HG03135 (cell line): Measurements from ENCODE around the gene NECAB3.

Experiments
- ATAC-seq: cut with Tn5 transposase; IDR thresholded peaks from one replicate; pipeline ENCODE4 v1.9.1; 2021; ENCODE audit warnings: mild to moderate bottlenecking, moderate library complexity; ENCODE audit not compliant: unreplicated experiment

The NECAB3 gene

DNA sequence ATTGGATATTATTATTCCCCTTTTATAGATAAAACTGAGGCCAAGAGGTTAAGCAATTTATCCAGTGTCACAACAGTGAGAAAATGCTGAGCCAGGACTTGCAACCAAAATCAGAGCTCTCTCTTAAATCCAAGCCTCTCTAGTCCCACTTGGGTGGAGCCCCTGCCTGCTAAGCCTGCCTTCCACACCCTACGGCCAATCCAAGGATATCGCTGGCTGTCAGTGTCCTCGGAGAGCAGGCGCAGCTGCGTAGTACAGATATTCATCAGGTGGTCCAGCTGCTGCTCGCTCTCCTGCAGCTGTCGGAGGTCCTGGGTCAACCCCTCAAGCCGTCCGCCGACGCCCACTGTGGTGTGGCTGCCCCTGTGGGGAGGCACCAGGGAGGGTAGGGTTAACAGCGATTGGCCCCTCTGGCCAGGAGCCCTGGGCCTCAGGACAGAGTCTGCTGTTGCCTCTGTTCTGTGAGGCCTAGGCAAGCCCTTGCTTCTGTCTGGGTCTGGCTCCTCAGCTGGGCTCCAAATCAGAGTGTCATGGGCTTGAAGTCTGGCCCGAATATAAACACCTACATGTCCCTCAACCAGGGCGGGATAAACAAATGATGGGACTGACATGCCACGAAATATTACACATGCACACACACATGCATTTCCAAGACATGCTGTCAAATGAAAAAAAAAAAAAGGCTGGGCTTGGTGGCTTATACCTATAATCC is 3.9 kb upstream of the NECAB3 start:
- ATAC-seq: no peak

DNA sequence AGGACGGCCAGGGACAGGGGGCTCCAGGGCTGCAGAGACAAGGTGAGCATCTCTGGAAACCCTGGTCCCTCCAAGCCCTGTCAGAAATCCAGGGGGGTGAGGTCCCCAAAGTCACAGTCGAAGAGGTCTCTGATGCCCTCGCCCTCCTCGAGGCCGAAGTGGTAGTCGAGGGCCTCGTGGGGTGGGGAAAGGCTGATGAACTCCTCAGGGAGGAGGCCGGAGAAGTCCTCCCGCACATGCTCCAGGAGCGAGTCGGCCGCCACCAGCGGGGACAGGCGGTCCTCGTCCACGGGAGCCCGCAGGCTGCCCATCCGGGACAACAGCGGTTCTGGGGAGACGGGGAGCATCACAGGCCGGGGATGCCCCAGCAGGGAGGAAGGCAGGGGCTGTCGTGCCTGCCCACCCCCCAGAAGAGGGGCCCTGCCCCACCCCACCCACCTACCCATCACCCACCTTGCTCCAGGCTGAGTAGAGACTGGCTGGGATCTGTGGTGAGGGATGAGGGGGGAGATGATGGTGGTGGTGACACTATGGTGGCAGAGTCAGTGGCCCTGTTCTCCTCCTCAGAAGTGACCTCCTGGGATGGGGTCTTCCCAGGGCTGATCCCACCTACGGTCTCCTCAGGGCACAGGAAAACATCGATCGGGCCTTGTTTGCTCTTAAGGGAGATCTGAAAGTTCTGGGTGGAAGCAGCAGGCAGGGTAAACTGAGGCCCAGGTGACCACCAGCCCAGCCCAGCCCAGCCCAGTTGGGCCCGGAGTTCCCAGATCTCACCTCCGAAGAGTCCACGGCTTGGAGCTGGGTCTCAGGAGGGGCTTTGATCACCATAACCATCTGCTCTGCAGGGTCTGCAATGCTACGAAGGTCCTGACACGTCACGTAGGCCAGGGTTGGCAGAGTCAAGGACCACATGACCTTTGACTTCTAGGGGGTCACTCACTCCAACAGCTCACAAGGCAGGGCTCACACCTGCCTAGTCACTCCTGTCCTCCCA is 2.7 kb upstream of the NECAB3 start:
- ATAC-seq: no peak

DNA sequence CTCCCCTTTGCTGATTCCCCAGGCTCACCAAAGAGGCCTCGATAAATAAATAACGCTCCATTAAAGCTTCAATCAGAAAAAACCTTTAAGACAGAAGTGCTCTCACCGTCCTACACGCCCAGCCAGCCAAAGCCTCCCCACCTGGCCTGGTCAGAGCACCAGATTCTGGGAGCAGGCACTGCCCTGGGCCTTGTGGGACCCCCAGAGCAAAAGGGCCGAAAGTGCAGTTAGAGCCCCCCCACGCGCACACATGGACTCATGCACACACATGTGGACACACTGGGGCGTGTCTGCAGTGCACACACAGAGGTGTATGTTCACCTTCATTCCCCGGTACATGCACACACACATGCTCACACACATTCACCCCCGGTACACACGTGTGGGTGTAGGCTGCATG is 1.9 kb upstream of the NECAB3 start:
- ATAC-seq: no peak

DNA sequence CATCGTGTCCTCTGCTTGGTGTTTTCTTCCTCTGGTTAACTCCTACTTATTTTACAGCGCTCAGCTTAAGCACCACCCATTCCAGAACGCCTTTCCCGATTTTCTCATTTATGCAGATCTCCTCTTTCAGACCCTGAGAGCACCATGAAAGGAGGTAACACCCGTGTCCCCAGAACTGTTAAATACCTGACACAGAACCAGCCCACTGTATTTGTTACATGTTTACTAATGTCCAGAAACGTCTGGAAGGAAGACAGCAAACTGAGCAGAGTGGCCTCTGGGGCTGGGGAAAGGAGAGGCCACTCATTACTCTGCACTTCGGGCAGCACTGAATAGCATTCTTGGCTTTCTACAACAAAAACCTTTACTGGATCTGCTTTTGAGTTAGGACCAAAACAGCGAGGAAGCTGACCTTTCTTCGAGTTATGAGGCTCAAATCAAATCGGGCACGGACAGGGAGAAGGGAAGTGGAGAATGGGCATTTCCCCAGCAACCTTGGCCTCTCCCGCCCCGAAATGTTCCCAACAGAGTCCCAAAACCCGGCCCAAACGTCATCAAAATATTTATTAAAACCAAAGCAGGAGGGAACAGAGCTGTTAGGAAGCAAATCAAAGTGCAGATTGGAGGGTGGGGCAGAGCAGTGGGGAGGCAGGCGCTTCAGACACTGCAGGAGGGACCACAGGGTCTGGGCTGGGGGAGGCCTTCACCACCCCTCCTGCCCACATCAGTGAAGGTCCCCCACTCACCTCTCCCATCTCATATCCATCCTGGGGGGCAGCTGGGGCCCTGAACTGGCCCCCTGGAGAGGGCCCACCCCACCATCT is 1.1 kb upstream of the NECAB3 start:
- ATAC-seq: no peak

DNA sequence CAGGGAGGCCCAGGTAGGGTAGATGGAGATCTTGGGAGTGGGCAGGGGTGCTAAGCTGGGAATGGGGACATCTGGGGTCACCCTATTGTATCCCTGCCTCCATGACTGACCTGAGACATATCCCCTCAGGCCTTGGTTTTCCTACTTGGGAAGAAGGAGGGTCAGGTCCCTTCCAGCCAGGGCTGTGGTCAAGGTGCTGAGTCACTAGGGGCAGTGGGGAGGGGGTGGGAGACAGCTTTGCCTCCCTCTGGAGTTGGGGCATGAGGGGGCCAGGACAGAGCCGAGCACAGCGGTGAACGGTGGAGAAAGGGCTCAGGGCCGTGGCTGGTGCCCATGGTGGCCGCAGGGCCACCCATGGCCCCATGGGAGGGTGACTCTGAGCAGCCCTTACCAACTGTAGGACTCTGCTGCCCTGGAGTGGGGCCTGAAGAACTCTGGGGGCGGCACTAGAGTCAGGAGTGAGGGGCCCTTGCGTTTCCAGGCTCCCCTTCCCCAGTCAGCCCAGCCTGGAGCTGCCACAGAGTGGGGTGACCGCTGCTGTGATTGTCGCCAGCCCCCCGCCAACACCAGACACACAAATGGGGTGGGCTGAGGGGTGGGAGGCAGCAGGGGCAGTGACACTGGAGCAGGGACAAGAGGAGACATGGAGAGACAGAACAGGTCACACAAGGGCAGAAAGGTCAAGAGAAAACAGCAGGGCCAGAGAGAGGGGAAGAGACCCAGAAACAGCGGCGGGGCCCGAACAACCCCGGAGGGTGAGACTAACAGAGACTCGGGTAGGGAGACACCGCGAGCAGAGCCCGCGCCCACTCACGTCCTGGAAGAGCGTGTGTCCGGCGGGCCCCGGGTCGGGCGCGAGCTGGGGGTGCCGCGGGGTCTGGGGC is 576 bp downstream of the NECAB3 start:
- ATAC-seq: peak; percentile 25

GRCh38 chr20:33673114-33673409 is 1.2 kb downstream of the NECAB3 start:
- ATAC-seq: no peak

DNA sequence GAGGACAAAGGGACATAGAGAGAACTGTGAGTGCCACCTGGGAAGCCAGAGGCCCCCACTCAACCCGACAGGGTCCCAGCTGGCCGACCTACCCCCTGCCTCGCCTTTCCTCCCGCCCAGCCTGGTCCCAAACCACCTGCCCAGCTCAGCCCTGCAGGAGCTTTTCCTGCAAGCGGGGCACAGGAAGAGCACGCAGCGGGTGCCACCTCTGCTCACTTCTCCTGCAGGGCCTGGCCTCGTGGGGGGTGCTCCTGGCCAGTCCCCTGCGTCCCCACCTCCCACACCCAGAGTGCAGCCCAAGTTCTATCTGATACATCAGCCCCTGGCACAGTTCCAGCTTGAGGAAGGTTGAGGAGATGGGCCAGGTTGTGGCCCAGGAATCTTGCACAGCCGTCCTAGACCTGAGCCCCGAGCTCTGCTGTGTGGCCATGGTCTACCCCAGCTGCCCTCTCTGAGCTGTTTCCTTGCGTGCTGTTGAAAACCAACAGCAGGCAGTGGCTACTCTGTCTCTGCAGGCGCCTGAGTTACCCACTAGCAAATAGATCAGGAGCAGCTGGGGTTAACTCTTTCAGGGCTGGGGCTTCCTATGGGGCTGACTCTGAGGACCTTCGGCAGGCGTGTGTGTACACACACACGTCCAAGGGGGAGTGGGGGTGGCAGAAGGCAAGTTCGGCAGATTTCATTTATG is 1.7 kb downstream of the NECAB3 start:
- no peak for ATAC-seq

- ATAC-seq: no peak
Observed at GRCh38 chr20:33671573-33672288, 2.5 kb downstream of the NECAB3 start.

DNA sequence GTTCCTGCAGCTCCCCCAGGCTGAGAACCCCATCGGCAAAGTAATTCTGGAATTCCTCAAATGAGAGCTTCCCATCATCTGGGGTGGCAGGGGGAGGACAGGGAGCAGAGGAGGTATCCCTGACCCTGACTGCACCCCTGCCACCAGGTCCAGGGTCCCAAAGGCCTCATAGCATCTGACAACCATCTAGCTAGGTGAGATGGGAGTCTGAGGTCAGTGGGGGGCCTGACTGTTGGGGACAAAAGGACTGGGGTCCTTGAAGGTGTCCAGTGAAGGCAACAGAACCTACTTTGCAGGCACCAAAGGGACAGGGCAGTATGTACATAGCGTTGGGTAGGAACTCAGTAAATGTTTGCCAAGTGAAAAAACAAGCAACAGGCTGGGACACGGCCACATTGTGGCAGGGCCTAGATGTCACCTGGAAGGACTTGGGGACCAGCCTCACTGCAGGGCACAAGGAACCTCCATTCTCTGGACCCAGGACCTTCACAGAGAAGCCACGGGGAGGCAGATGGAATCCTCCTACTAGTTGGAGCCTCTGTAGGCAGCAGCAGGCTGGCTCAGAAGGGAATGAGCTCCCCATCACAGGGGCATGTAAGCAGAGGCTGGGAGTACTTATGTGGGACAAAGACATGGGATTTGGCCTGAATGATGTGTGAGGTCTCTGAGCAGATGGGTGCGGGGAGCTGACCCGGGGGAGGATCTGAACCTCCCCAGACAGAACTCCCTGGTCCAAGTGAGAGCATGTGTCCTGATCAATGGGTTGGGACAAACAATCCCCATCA is 3.3 kb downstream of the NECAB3 start:
- no peak for ATAC-seq

DNA sequence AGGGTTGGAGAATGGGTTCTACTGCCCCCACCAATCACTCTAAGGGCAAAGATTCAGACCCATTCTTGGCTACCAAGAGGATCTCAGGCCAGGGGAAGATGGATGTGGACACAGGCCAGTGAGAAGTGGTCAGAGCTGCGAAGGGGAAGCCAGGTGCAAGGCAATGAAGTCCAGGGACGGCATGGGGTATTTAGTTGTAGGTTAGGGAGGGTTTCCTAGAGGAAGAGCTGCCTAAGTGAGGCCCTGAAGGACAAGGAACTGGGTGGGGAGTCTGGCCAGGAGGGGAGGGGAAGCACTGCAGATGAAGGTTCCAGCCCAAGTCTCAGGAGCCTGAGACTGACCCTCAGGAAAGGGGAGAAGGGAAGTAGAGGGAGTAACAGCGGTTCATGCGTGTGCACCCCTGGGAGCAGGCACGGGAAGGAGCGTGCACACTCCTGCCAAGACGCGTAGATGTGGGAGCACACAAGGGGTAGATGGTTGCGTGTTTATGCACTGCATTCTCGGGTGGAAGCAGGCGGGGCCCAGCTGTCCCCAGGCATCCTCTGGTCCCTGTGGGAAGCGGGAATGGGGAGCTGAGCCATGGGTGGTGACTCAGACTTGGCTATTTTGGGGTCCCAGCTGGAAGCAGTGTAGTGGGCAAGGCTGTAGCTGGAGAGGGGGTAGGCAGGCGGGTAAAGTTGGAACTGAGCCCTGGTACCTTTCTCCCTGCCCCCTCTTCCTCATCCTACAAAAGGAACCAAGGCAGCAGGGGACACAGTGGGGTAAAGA is 4.2 kb downstream of the NECAB3 start:
- no peak for ATAC-seq

GRCh38 chr20:33669224-33669623 is 5.0 kb downstream of the NECAB3 start:
- no peak for ATAC-seq

DNA sequence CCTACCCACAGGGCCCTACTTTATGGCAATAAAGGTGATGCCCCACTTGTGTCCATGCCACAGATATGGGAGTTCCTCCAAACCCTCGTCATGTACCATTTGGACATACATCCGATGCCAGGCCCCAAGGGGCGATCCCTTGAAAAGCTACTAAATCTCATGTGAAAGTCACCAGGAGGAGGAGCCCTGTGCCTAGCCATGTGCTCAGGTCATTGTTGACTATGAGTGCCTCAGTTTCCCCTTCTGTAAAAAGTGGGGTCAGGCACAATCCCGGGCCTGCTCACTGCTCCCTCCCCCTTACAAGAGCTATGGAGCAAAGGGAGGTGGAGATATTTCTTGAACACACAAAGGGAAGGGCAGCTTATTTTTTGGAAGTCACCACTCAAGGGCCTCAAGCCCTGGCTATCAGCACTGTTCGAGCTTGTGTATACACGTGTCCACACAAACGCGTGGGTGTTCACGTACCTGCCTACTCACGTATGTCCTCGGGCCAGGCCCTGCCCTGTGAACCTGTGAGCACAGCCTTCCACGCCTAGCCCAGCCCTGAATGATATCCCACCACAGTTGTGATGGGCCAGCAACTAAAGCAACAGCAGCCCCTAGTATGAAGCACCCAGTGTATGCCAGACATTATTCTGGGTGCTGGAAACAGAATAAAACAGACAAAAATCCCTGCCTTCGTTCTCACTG is 5.6 kb downstream of the NECAB3 start:
- no peak for ATAC-seq

- peak; percentile 38 for ATAC-seq
Observed at GRCh38 chr20:33667676-33668465, 6.4 kb downstream of the NECAB3 start.

- ATAC-seq: peak; percentile 14
Observed at GRCh38 chr20:33667245-33667675, 7.0 kb downstream of the NECAB3 start.

DNA sequence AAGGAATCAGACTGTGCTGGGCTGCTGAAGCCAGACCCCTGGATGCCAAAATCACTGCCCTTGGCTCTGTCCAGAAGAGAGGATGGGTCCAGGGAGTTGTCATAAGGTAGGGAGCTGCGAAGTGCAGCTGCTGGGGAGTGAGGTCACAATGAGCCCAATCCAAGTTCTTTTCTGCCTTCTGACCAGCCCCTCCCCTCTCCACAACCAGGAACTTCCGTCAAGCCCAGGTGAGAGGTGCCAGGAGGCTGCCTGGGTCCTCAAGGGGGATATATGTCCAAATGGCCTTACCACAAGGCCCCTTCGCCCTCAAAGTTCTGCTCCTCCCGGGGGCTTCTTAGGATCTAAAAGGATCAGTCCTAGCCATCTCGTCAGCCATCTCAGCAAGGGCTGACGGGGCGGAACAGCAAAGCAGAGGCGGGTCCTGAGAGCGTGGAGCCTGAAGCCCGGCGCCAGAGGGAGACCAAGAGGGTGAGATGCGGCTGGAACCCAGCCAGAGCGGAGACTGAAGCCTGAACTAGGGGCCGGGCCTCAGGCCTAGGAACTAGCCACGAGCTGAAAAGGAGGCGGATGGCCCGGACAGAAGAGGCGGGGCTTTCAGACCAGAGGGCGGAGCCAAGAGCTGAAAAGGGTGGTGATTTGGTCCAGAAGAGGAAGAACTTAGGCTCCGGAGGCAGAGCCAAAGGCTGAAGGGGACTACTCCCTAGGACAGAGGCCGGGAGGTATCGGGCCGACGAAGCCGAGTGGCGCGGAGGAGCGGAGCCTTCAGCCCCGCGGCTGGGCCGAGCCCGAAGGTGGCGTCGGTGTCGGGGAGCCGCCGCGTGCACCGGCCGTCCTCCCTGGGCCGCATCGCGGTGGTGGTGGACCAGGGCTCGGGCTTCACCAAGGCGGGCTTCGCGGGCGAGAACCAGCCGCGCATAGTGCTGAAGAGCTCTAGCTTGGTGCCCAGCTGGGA is 7.7 kb downstream of the NECAB3 start, which contains the start of gene ACTL10:
Gene ACTL10, plus strand, starts transcription at position 651 of the 952 bp plus-strand sequence. CDS start 555 bp downstream, outside the sequence.
- ATAC-seq: peak; percentile 74
